ENCODE data around the gene PPP3CA. TPM values are rescaled to one million over a fixed set of nuclear protein-coding genes. Genes with fewer than 3 reads are reported as not detected.

PPP3CA gene
- total RNA-seq, 1 donor from 2014 or later, result 40.2 TPM

DNA sequence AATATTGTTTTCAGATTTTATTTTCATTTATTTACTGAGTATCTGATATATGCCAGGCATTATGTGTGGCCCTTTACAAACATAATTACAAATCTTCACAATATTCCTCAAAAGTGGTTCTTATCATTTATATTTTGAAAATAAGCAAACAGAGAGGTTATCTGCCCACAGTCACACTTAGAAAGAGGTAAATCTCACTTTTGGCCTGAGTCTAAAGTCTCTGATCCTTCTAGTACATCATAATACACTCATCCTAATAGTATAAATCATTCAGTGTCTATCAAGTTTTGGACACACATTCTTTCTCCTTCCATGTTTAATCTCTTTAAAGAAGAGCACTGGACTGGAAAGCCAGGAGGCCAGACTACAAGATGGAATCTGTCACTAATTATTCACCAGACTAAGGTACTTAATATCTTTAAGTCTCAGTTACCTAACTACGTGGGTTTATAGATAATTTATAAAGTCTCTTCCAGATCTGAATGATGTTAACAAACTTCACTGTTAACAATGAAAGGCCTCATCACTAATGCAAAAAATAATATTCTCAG, 281.3 kb downstream of the PPP3CA start:
- H3K4me1 ChIP-seq (ENCODE audit: control insufficient read depth in 3 of 3, insufficient read depth in 3 of 3, low read length in 3 of 3), result peaks cover 3 to 6% (median 5%) of the 10 kb centered on the region in 3 donors
- no peaks in the 10 kb centered on the region for H3K9me3 ChIP-seq (ENCODE audit: control insufficient read depth in 3 of 3, low read length in 3 of 3)
- H3K9ac ChIP-seq (ENCODE audit: low read depth in 1 of 3, low read length in 3 of 3), result no peak overlapping the region
- no peak overlapping the region for H3K27ac ChIP-seq (ENCODE audit: low read depth, low read length)
- H3K36me3 ChIP-seq (ENCODE audit: control insufficient read depth in 3 of 3, insufficient read depth in 3 of 3, low read length in 3 of 3), result peaks cover 0 to 3% (median 0%) of the 10 kb centered on the region in 3 donors
- H3K27me3 ChIP-seq (ENCODE audit: control insufficient read depth in 3 of 3, insufficient read depth in 3 of 3, low read length in 3 of 3), result no peaks in the 10 kb centered on the region
- no peak overlapping the region for H3K4me3 ChIP-seq (ENCODE audit: low read length in 3 of 3)

DNA sequence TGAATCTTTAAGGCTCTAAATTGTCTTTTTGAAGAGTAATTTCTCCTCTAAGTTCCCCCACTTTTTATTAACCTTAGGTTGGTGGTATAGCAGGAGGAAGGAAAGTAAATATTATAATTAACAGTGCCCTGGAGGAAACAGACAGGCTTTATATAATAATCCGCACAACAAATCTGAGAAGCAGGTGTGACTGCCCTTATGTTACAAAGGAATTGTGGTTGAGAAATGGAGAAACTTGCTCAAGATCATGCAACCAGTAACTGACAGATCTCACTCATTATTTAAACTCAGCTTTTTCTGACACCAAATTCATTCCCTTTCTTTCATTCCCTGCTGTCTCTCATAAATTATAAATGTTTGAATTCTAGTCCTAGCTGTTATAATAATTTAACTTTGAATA, 282.0 kb downstream of the PPP3CA start:
- H3K4me1 ChIP-seq (ENCODE audit: control insufficient read depth in 3 of 3, insufficient read depth in 3 of 3, low read length in 3 of 3), result peaks cover 3 to 6% (median 5%) of the 10 kb centered on the region in 3 donors
- H3K4me3 ChIP-seq (ENCODE audit: low read length in 3 of 3), result no peak overlapping the region
- H3K27me3 ChIP-seq (ENCODE audit: control insufficient read depth in 3 of 3, insufficient read depth in 3 of 3, low read length in 3 of 3), result no peaks in the 10 kb centered on the region
- H3K27ac ChIP-seq (ENCODE audit: low read depth, low read length), result no peak overlapping the region
- no peaks in the 10 kb centered on the region for H3K9me3 ChIP-seq (ENCODE audit: control insufficient read depth in 3 of 3, low read length in 3 of 3)
- H3K9ac ChIP-seq (ENCODE audit: low read depth in 1 of 3, low read length in 3 of 3), result no peak overlapping the region
- peaks cover 0 to 3% (median 0%) of the 10 kb centered on the region in 3 donors for H3K36me3 ChIP-seq (ENCODE audit: control insufficient read depth in 3 of 3, insufficient read depth in 3 of 3, low read length in 3 of 3)

DNA sequence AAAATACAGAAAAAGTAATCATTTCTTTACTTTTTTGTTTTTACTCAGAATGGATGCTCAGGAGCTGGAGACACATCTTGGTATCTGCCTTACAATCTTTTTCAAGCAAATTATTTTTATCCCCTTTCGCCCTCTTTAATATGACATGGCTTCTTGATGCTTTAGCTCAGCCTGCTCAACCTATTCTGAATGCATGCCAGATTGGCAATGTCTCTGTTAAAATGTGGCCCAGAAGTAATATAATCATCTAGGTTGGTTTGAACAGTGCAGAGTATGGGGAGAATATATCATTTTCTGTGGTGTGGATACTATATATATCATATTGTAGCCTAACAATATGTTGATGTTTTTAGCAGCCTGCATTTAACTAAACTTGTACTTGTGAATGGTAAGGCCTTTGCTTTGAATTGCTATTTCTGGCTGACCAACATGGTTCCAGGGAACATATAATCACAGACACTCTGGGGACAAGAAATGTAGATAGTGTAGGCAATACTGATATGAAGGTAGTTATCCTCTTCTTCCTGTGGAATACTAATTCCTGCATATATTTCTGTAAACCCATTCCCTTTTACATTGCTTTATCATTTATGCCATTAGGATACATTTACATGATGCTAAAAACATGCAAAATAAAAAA, 282.7 kb downstream of the PPP3CA start:
- Histone ChIP-seq H3K9ac (ENCODE audit: low read depth in 1 of 3, low read length in 3 of 3) (no peak overlapping the region), H3K9me3 (ENCODE audit: control insufficient read depth in 3 of 3, low read length in 3 of 3) (no peaks in the 10 kb centered on the region), H3K27me3 (ENCODE audit: control insufficient read depth in 3 of 3, insufficient read depth in 3 of 3, low read length in 3 of 3) (no peaks in the 10 kb centered on the region), H3K4me1 (ENCODE audit: control insufficient read depth in 3 of 3, insufficient read depth in 3 of 3, low read length in 3 of 3) (peaks cover 3 to 6% (median 5%) of the 10 kb centered on the region in 3 donors), H3K27ac (ENCODE audit: low read depth, low read length) (no peak overlapping the region), H3K4me3 (ENCODE audit: low read length in 3 of 3) (no peak overlapping the region), H3K36me3 (ENCODE audit: control insufficient read depth in 3 of 3, insufficient read depth in 3 of 3, low read length in 3 of 3) (peaks cover 0 to 3% (median 0%) of the 10 kb centered on the region in 3 donors)

DNA sequence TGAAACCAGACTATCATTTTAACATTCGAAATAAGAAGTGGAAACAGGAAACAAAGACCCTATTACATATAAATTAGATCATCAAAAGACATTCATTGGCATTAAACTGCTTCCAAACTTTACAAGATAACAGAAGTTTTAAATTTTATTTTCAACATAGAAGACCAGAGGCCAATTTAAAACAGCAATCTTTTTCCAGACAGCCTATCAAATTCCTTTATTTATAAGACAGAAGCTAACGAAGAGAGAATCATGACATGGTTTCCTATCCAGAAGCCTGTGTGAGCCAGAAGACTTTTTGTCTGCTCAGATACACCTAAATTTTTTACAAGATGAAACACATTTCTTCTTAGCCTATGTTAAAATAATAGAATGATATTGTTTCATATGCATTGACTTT, 291.9 kb downstream of the PPP3CA start:
- Histone ChIP-seq H3K27ac (ENCODE audit: low read depth, low read length) (no peak overlapping the region), H3K9me3 (ENCODE audit: control insufficient read depth in 3 of 3, low read length in 3 of 3) (no peaks in the 10 kb centered on the region), H3K4me1 (ENCODE audit: control insufficient read depth in 3 of 3, insufficient read depth in 3 of 3, low read length in 3 of 3) (peaks cover 0 to 2% (median 0%) of the 10 kb centered on the region in 3 donors), H3K27me3 (ENCODE audit: control insufficient read depth in 3 of 3, insufficient read depth in 3 of 3, low read length in 3 of 3) (no peaks in the 10 kb centered on the region), H3K36me3 (ENCODE audit: control insufficient read depth in 3 of 3, insufficient read depth in 3 of 3, low read length in 3 of 3) (no peaks in the 10 kb centered on the region), H3K9ac (ENCODE audit: low read depth in 1 of 3, low read length in 3 of 3) (no peak overlapping the region), H3K4me3 (ENCODE audit: low read length in 3 of 3) (no peak overlapping the region)

DNA sequence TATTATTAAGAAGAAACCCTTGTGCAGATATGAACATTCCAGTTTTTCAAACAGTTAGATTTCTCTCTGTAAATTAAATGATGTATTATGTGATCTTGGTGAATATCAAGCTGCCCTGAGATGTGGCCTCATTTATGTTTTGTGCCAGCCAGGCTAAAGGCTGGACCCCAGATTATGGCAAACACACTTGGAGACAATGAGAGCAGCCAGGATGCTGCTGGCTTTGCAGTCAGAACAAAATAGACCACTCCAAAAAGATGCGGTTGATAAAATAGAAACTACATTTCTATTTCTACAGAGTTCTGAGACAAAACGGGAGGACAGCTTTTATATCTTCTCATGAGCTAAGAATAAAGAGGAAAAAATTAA, 296.5 kb downstream of the PPP3CA start:
- Histone ChIP-seq H3K4me1 (ENCODE audit: control insufficient read depth in 3 of 3, insufficient read depth in 3 of 3, low read length in 3 of 3) (peaks cover 0 to 9% (median 0%) of the 10 kb centered on the region in 3 donors), H3K9ac (ENCODE audit: low read depth in 1 of 3, low read length in 3 of 3) (no peak overlapping the region), H3K4me3 (ENCODE audit: low read length in 3 of 3) (no peak overlapping the region), H3K36me3 (ENCODE audit: control insufficient read depth in 3 of 3, insufficient read depth in 3 of 3, low read length in 3 of 3) (no peaks in the 10 kb centered on the region), H3K27me3 (ENCODE audit: control insufficient read depth in 3 of 3, insufficient read depth in 3 of 3, low read length in 3 of 3) (no peaks in the 10 kb centered on the region), H3K27ac (ENCODE audit: low read depth, low read length) (peak overlapping the region; percentile 50), H3K9me3 (ENCODE audit: control insufficient read depth in 3 of 3, low read length in 3 of 3) (no peaks in the 10 kb centered on the region)

DNA sequence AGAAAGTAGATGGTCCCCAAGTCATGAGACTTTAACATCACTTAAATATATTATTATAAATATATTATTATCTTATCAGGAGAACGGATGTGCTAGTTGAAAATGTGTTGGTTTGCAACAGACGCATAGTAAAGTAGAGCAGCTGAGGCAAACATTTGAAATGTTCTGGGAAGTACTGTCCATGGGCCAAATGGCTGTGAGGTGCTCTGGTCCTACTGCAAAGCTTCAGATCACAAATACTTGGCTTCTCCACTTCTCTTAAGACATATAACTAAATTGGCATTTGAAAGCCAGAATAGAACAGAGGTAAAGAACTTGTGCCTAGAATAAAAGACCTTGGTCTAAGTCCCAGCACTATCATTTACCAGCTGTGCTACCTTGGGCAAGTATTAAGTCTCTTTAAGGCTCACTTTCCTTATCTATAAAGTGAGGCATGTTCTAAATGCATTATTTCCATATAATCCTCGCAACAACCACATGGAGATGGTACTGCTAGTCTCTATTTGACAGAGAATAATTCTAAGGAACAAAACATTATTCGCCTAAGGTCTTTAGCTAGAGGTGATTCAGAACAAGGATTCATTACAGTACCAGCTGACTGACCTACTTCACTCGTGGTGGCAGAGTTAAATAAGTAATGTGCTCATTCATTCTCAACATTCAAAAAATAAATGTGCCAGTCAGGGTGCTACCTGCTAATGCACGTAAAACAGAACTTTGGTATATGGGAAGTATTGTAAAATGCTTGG, 297.1 kb downstream of the PPP3CA start:
- no peak overlapping the region for H3K9ac ChIP-seq (ENCODE audit: low read depth in 1 of 3, low read length in 3 of 3)
- H3K4me3 ChIP-seq (ENCODE audit: low read length in 3 of 3), result no peak overlapping the region
- no peaks in the 10 kb centered on the region for H3K9me3 ChIP-seq (ENCODE audit: control insufficient read depth in 3 of 3, low read length in 3 of 3)
- peaks cover 0 to 9% (median under 1%) of the 10 kb centered on the region in 3 donors for H3K4me1 ChIP-seq (ENCODE audit: control insufficient read depth in 3 of 3, insufficient read depth in 3 of 3, low read length in 3 of 3)
- no peaks in the 10 kb centered on the region for H3K36me3 ChIP-seq (ENCODE audit: control insufficient read depth in 3 of 3, insufficient read depth in 3 of 3, low read length in 3 of 3)
- H3K27ac ChIP-seq (ENCODE audit: low read depth, low read length), result peak overlapping the region; percentile 50
- H3K27me3 ChIP-seq (ENCODE audit: control insufficient read depth in 3 of 3, insufficient read depth in 3 of 3, low read length in 3 of 3), result no peaks in the 10 kb centered on the region

DNA sequence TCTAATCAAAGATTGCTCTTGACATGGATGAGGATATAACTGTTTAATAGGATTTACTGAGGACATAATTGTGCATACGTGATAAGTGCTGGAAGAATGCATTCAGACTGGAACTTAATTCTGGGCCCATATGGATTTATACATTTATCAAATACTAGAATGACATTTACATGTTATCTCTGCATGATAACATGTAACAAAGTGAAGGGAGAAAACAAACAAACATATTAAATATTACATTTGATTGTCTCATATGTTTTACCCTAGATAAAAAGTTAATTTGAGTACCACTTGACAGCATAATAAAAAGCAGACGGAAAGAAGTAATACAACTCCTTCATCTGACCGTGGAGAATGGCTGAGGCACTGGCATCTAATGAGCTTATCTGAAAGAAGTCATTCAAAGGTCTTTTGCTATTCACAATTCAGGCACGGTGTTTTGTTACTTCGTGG, 297.8 kb downstream of the PPP3CA start:
- no peaks in the 10 kb centered on the region for H3K9me3 ChIP-seq (ENCODE audit: control insufficient read depth in 3 of 3, low read length in 3 of 3)
- H3K36me3 ChIP-seq (ENCODE audit: control insufficient read depth in 3 of 3, insufficient read depth in 3 of 3, low read length in 3 of 3), result no peaks in the 10 kb centered on the region
- H3K9ac ChIP-seq (ENCODE audit: low read depth in 1 of 3, low read length in 3 of 3), result no peak overlapping the region
- H3K4me1 ChIP-seq (ENCODE audit: control insufficient read depth in 3 of 3, insufficient read depth in 3 of 3, low read length in 3 of 3), result peaks cover 2 to 10% (median 6%) of the 10 kb centered on the region in 3 donors
- H3K4me3 ChIP-seq (ENCODE audit: low read length in 3 of 3), result no peak overlapping the region
- no peak overlapping the region for H3K27ac ChIP-seq (ENCODE audit: low read depth, low read length)
- no peaks in the 10 kb centered on the region for H3K27me3 ChIP-seq (ENCODE audit: control insufficient read depth in 3 of 3, insufficient read depth in 3 of 3, low read length in 3 of 3)

DNA sequence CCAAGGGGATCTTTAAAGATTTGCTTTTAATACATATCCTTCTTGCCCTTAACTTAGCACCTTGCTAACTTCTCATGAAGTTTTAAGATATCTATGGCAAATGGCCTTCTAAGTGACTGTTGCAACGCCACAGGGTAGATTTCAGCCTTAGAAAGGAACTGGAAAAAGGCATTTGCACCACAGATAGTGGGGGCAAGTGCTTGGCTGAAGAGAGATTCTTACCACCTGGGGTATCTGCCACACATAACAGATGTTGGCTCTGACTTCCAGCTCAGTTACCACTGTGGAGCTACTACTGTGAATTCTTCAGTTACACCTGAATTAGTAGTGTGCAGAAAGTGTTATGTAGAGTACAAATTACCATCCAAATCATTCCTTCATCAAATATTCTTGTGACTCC, 302.6 kb downstream of the PPP3CA start:
- no peak overlapping the region for H3K27ac ChIP-seq (ENCODE audit: low read depth, low read length)
- H3K27me3 ChIP-seq (ENCODE audit: control insufficient read depth in 3 of 3, insufficient read depth in 3 of 3, low read length in 3 of 3), result no peaks in the 10 kb centered on the region
- no peak overlapping the region for H3K9ac ChIP-seq (ENCODE audit: low read depth in 1 of 3, low read length in 3 of 3)
- no peak overlapping the region for H3K4me3 ChIP-seq (ENCODE audit: low read length in 3 of 3)
- peaks cover 4 to 6% (median 5%) of the 10 kb centered on the region in 3 donors for H3K4me1 ChIP-seq (ENCODE audit: control insufficient read depth in 3 of 3, insufficient read depth in 3 of 3, low read length in 3 of 3)
- no peaks in the 10 kb centered on the region for H3K36me3 ChIP-seq (ENCODE audit: control insufficient read depth in 3 of 3, insufficient read depth in 3 of 3, low read length in 3 of 3)
- no peaks in the 10 kb centered on the region for H3K9me3 ChIP-seq (ENCODE audit: control insufficient read depth in 3 of 3, low read length in 3 of 3)

DNA sequence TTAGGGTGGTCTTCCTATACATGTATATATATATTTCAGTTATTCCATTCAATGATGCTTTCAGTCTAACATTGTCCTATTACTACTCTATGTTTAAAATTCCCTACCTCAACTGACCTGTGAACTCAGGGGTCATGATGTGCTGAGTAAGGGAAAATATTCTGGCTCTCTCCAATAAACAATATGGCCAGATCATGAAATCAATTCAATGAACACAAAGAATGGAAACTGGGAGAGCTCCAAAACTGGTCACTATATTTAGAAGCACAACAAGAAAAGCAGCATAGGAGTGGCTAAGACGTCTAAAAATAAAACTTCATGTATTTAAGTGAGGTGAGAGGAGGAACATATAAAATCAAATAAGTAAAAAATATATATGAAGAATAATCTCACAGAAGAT, 304.5 kb downstream of the PPP3CA start:
- no peaks in the 10 kb centered on the region for H3K27me3 ChIP-seq (ENCODE audit: control insufficient read depth in 3 of 3, insufficient read depth in 3 of 3, low read length in 3 of 3)
- peaks cover 0 to 2% (median 0%) of the 10 kb centered on the region in 3 donors for H3K36me3 ChIP-seq (ENCODE audit: control insufficient read depth in 3 of 3, insufficient read depth in 3 of 3, low read length in 3 of 3)
- no peaks in the 10 kb centered on the region for H3K9me3 ChIP-seq (ENCODE audit: control insufficient read depth in 3 of 3, low read length in 3 of 3)
- H3K27ac ChIP-seq (ENCODE audit: low read depth, low read length), result no peak overlapping the region
- peaks cover 2 to 6% (median 4%) of the 10 kb centered on the region in 3 donors for H3K4me1 ChIP-seq (ENCODE audit: control insufficient read depth in 3 of 3, insufficient read depth in 3 of 3, low read length in 3 of 3)
- no peak overlapping the region for H3K4me3 ChIP-seq (ENCODE audit: low read length in 3 of 3)
- H3K9ac ChIP-seq (ENCODE audit: low read depth in 1 of 3, low read length in 3 of 3), result no peak overlapping the region

DNA sequence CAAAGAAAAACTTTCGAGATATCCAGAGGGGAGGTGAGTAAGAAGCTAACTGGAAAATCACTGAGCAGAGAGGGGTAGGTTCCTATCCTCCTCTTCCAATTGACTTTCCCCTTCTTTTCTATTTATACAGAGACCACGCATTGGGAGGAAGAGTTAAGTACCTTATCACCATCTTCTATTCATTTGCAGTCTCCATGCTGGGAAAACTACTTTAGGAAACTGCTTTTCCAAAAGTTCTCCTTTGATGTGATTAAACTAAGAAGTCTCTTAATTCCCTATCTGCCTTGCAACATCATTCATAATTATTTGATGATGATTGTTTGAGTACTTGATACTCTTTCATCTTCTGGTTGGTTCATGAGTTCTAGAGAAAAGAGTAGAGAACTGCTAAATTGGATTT, 306.6 kb downstream of the PPP3CA start:
- Histone ChIP-seq H3K27ac (ENCODE audit: low read depth, low read length) (no peak overlapping the region), H3K9ac (ENCODE audit: low read depth in 1 of 3, low read length in 3 of 3) (no peak overlapping the region), H3K4me3 (ENCODE audit: low read length in 3 of 3) (no peak overlapping the region), H3K9me3 (ENCODE audit: control insufficient read depth in 3 of 3, low read length in 3 of 3) (no peaks in the 10 kb centered on the region), H3K27me3 (ENCODE audit: control insufficient read depth in 3 of 3, insufficient read depth in 3 of 3, low read length in 3 of 3) (no peaks in the 10 kb centered on the region), H3K4me1 (ENCODE audit: control insufficient read depth in 3 of 3, insufficient read depth in 3 of 3, low read length in 3 of 3) (peaks cover 2 to 6% (median 4%) of the 10 kb centered on the region in 3 donors), H3K36me3 (ENCODE audit: control insufficient read depth in 3 of 3, insufficient read depth in 3 of 3, low read length in 3 of 3) (peaks cover 0 to 2% (median 2%) of the 10 kb centered on the region in 3 donors)
